ENCODE data around the gene PARD3. TPM values are rescaled to one million over a fixed set of nuclear protein-coding genes. Genes with fewer than 3 reads are reported as not detected.
"Not testable (repeated sequence)": the region's sequence is repeated elsewhere in the genome, so short reads cannot be mapped to it uniquely, and the experiment has no call there.

PARD3 gene
- total RNA-seq, 1 experiment from 2014 or later: not detected

DNA sequence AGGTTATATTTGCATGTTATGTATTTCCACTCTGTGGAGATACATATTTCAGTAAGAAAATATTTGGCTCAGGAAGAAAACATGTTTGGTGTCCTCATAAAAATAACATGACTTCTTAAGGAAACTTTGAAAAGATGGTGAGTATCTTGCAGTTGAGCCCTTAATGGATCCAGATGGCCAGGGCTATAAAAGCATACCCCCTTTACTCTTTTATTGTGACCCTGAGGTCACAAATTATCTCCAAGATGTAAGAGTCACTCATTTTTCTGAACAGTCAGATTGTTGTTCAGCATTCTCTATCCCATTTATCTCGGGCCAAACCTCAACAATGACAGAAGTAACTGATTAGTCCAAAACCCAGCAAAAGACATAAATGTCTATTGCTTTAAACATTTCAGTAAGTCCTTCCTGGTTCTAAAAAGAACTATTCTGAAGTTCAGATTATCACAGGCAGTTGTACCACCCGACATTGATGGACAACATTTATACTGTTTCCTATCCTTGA, 539.4 kb downstream of the PARD3 start:
- Histone ChIP-seq H3K27me3 (ENCODE audit: low read length) (no peaks in the 10 kb centered on the region), H2AFZ (ENCODE audit: low read length) (no peak overlapping the region), H3K9me2 (replicated peaks; ENCODE audit: insufficient read depth, low read length) (no peaks in the 10 kb centered on the region)

DNA sequence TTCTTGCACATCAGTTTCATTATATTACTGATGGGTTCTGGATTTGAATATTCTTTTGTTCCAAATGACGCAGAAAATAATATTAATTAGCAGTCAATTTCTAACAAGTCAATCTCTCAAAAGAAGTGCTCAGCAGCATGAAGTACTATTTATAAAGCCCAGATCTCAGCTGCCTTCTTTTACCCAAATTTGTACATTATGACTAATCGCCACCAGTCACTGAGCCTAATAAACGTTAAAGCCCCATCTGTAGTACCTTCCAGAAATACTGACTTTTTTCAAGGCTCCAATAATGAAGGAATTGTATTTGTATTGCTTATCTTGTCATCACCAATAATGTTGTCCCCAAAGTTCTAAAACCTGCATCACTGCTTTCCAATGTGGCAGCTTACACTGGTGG, 540.2 kb downstream of the PARD3 start:
- no peaks in the 10 kb centered on the region for H3K27me3 ChIP-seq (ENCODE audit: low read length)
- no peaks in the 10 kb centered on the region for H3K9me2 ChIP-seq (replicated peaks; ENCODE audit: insufficient read depth, low read length)
- DNase-seq: no peak
- no peak overlapping the region for H3K9ac ChIP-seq (ENCODE audit: low read length)
- H3K4me3 ChIP-seq (ENCODE audit: low read length): no peak overlapping the region
- no peak overlapping the region for H3K27ac ChIP-seq (ENCODE audit: low read length)
- H3K4me2 ChIP-seq (ENCODE audit: low read depth, low read length, poor library complexity, severe bottlenecking): no peak overlapping the region
- H3K79me2 ChIP-seq (ENCODE audit: low read length): no peaks in the 10 kb centered on the region
- no peaks in the 10 kb centered on the region; the same call in 1 of the 2 replicates for H3K9me3 ChIP-seq (ENCODE audit: low read length)
- H3K36me3 ChIP-seq (ENCODE audit: insufficient read depth, low read length): no peaks in the 10 kb centered on the region
- H4K20me1 ChIP-seq (ENCODE audit: insufficient read depth, low read depth, low read length): no peaks in the 10 kb centered on the region
- no peak overlapping the region for H2AFZ ChIP-seq (ENCODE audit: low read length)
- no peaks in the 10 kb centered on the region for H3K4me1 ChIP-seq (ENCODE audit: low read length)

More for the DNA sequence above, 539.4 kb downstream of the PARD3 start:
- no peaks in the 10 kb centered on the region for H3K79me2 ChIP-seq (ENCODE audit: low read length)
- H4K20me1 ChIP-seq (ENCODE audit: insufficient read depth, low read depth, low read length): no peaks in the 10 kb centered on the region
- no peak overlapping the region for H3K4me3 ChIP-seq (ENCODE audit: low read length)
- H3K9ac ChIP-seq (ENCODE audit: low read length): no peak overlapping the region
- no peaks in the 10 kb centered on the region for H3K9me3 ChIP-seq (ENCODE audit: low read length)
- no peaks in the 10 kb centered on the region for H3K36me3 ChIP-seq (ENCODE audit: insufficient read depth, low read length)
- DNase-seq: no peak
- H3K4me2 ChIP-seq (ENCODE audit: low read depth, low read length, poor library complexity, severe bottlenecking): no peak overlapping the region
- H3K4me1 ChIP-seq (ENCODE audit: low read length): no peaks in the 10 kb centered on the region
- no peak overlapping the region for H3K27ac ChIP-seq (ENCODE audit: low read length)

DNA sequence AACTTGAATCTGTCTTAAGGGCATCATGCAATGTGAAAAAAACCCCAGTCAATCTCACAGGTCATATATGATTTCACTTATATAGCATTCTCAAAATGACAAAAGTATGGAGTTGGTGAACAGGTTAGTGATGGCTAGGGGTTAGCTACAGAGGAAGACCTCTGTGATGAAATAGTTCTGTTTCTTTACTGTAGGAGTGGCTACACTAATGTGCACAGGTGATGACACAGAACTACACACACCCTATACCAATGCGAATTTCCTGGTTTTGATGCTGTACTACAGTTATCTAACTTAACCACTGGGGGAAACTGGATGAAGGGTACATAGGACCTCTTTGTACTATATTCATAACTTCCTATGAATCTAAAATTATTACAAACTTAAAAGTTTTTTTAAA, 541.8 kb downstream of the PARD3 start:
- H3K9me3 ChIP-seq (ENCODE audit: low read length): no peaks in the 10 kb centered on the region; the same call in 1 of the 2 replicates
- H2AFZ ChIP-seq (ENCODE audit: low read length): no peak overlapping the region
- no peak overlapping the region for H3K4me3 ChIP-seq (ENCODE audit: low read length)
- H3K27me3 ChIP-seq (ENCODE audit: low read length): no peaks in the 10 kb centered on the region
- H3K36me3 ChIP-seq (ENCODE audit: insufficient read depth, low read length): no peaks in the 10 kb centered on the region
- H3K4me2 ChIP-seq (ENCODE audit: low read depth, low read length, poor library complexity, severe bottlenecking): no peak overlapping the region
- no peaks in the 10 kb centered on the region for H4K20me1 ChIP-seq (ENCODE audit: insufficient read depth, low read depth, low read length)
- H3K79me2 ChIP-seq (ENCODE audit: low read length): no peaks in the 10 kb centered on the region
- no peak overlapping the region for H3K9ac ChIP-seq (ENCODE audit: low read length)
- no peaks in the 10 kb centered on the region for H3K9me2 ChIP-seq (replicated peaks; ENCODE audit: insufficient read depth, low read length)
- H3K4me1 ChIP-seq (ENCODE audit: low read length): no peaks in the 10 kb centered on the region
- H3K27ac ChIP-seq (ENCODE audit: low read length): no peak overlapping the region
- no peak for DNase-seq

DNA sequence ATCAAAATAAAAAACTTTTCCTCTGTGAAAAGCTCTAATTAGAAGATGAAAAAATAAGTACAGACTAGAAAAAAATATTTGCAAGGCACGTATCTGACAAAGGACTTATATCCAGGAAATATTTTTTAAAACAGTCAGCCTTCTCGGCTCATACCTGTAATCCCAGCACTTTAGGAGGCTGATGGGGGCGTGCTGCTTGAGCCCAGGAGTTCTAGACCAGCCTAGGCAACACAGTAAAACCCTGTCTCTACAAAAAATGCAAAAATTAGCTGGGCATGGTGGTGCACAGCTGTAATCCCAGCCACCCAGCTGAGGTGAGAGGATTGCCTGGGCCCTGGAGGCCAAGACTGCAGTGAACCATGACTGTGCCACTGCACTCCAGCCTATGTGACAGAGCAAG, 542.8 kb downstream of the PARD3 start:
- no peaks in the 10 kb centered on the region for H3K27me3 ChIP-seq (ENCODE audit: low read length)
- DNase-seq: no peak
- no peak overlapping the region for H2AFZ ChIP-seq (ENCODE audit: low read length)
- H3K27ac ChIP-seq (ENCODE audit: low read length): no peak overlapping the region
- H3K9me2 ChIP-seq (replicated peaks; ENCODE audit: insufficient read depth, low read length): no peaks in the 10 kb centered on the region
- H3K79me2 ChIP-seq (ENCODE audit: low read length): no peaks in the 10 kb centered on the region
- no peak overlapping the region for H3K4me3 ChIP-seq (ENCODE audit: low read length)
- H3K9ac ChIP-seq (ENCODE audit: low read length): no peak overlapping the region
- H3K36me3 ChIP-seq (ENCODE audit: insufficient read depth, low read length): no peaks in the 10 kb centered on the region
- no peaks in the 10 kb centered on the region; the same call in 1 of the 2 replicates for H3K9me3 ChIP-seq (ENCODE audit: low read length)
- no peaks in the 10 kb centered on the region for H3K4me1 ChIP-seq (ENCODE audit: low read length)
- no peaks in the 10 kb centered on the region for H4K20me1 ChIP-seq (ENCODE audit: insufficient read depth, low read depth, low read length)
- no peak overlapping the region for H3K4me2 ChIP-seq (ENCODE audit: low read depth, low read length, poor library complexity, severe bottlenecking)

DNA sequence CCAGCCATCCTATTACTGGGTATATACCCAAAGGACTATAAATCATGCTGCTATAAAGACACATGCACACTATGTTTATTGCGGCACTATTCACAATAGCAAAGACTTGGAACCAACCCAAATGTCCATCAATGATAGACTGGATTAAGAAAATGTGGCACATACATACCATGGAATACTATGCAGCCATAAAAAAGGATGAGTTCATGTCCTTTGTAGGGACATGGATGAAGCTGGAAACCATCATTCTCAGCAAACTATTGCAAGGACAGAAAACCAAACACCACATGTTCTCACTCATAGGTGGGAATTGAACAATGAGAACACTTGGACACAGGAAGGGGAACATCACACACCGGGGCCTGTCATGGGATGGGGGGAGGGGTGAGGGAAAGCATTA, 546.7 kb downstream of the PARD3 start:
- H3K27ac ChIP-seq (ENCODE audit: low read length); DNase-seq; H3K79me2 ChIP-seq (ENCODE audit: low read length); H3K9me2 ChIP-seq (replicated peaks; ENCODE audit: insufficient read depth, low read length); H3K9me3 ChIP-seq (ENCODE audit: low read length); H3K4me2 ChIP-seq (ENCODE audit: low read depth, low read length, poor library complexity, severe bottlenecking); H4K20me1 ChIP-seq (ENCODE audit: insufficient read depth, low read depth, low read length); H3K9ac ChIP-seq (ENCODE audit: low read length); H2AFZ ChIP-seq (ENCODE audit: low read length); H3K4me1 ChIP-seq (ENCODE audit: low read length); H3K4me3 ChIP-seq (ENCODE audit: low read length); H3K27me3 ChIP-seq (ENCODE audit: low read length); H3K36me3 ChIP-seq (ENCODE audit: insufficient read depth, low read length): not testable (repeated sequence)

DNA sequence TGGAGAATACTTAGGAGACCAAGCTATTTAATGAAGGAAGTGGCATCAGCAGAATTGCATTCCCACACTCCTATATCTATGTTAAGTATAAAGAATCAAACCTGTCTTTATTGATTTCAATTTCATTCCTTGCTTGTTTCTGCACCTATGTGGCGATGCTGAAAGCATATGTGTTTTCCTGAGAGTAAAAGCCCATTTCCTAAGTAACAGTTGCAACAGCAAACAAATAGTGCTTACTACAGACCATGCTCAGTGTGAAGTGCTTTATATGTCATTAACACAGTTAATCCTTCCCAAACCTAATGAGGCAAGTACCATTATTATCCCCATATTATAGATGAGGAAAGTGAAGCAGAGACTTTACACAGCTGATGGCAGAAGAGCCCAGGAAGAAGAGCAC, 552.1 kb downstream of the PARD3 start:
- DNase-seq: no peak
- H3K9me3 ChIP-seq (ENCODE audit: low read length): peaks cover 3% of the 10 kb centered on the region; the same call in 1 of the 2 replicates
- H3K27me3 ChIP-seq (ENCODE audit: low read length): no peaks in the 10 kb centered on the region
- no peak overlapping the region for H3K9ac ChIP-seq (ENCODE audit: low read length)
- no peaks in the 10 kb centered on the region for H4K20me1 ChIP-seq (ENCODE audit: insufficient read depth, low read depth, low read length)
- no peak overlapping the region for H3K4me2 ChIP-seq (ENCODE audit: low read depth, low read length, poor library complexity, severe bottlenecking)
- no peak overlapping the region for H3K4me3 ChIP-seq (ENCODE audit: low read length)
- H3K27ac ChIP-seq (ENCODE audit: low read length): no peak overlapping the region
- H2AFZ ChIP-seq (ENCODE audit: low read length): no peak overlapping the region
- H3K36me3 ChIP-seq (ENCODE audit: insufficient read depth, low read length): no peaks in the 10 kb centered on the region
- H3K9me2 ChIP-seq (replicated peaks; ENCODE audit: insufficient read depth, low read length): no peaks in the 10 kb centered on the region
- H3K79me2 ChIP-seq (ENCODE audit: low read length): no peaks in the 10 kb centered on the region
- H3K4me1 ChIP-seq (ENCODE audit: low read length): no peaks in the 10 kb centered on the region

DNA sequence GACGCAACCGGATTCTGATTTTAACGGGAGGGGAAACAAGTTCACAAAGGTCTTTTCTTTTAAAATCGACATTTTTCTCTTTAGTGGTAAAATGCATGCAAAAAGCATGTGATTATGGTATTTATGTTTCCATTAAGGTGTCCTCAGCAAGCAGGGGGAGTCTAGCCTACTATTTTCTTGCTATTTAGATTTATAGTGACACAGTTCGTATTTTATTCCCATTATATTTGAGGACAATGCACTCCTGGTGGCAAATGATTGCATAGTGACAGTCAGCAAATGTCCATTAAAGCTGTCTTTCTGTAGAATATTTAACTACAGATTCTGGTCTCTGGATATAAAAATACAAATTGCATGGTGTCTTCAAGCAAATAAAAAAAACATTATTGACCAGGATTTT, 554.2 kb downstream of the PARD3 start:
- Histone ChIP-seq H2AFZ (ENCODE audit: low read length) (no peak overlapping the region), H3K27ac (ENCODE audit: low read length) (no peak overlapping the region), H3K9me2 (replicated peaks; ENCODE audit: insufficient read depth, low read length) (no peaks in the 10 kb centered on the region), H3K9ac (ENCODE audit: low read length) (no peak overlapping the region), H4K20me1 (ENCODE audit: insufficient read depth, low read depth, low read length) (no peaks in the 10 kb centered on the region), H3K4me2 (ENCODE audit: low read depth, low read length, poor library complexity, severe bottlenecking) (no peak overlapping the region), H3K36me3 (ENCODE audit: insufficient read depth, low read length) (no peaks in the 10 kb centered on the region), H3K4me3 (ENCODE audit: low read length) (no peak overlapping the region), H3K4me1 (ENCODE audit: low read length) (no peaks in the 10 kb centered on the region), H3K79me2 (ENCODE audit: low read length) (no peaks in the 10 kb centered on the region), H3K9me3 (ENCODE audit: low read length) (peaks cover 3% of the 10 kb centered on the region; the same call in 1 of the 2 replicates), H3K27me3 (ENCODE audit: low read length) (no peaks in the 10 kb centered on the region)
- DNase-seq: no peak

DNA sequence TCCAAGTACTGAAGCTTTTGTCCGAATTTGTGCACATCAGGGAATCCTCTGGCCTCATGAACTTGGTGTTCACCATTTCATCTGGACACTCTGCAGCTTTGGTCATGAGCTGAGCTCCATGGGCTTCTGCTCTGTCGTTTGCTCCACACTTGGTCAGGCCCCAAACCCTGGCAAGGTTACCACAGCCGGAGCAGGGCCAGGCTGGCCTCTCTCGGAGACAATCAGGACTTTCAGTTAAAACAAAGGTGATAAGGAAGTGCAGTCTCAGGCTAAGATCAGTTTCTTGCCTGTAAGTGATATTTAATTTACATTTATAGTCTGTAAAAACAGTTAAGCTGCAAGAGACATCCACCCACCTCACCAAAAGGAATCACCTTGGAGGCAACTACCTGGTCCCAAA, 558.9 kb downstream of the PARD3 start:
- DNase-seq: no peak

DNA sequence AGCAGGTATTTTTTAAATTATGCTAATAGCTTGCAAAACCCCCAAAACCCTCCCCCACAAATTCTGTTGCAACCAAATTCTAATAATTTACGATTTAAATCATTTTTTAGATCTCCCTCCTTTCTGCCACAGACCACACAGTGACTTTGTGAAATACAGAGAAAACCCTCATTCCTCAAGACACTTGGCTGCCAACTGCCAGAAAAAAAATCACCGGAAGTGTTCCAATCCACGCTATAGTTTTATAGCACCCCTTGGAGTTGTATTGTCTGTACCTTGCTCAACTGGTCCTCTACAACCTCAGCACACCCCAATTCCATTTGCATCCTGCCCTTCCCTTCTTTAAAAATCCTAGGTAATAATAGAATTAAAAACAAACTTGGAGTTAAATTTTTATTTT, 560.1 kb downstream of the PARD3 start:
- no peak overlapping the region for H3K9ac ChIP-seq (ENCODE audit: low read length)
- H3K27me3 ChIP-seq (ENCODE audit: low read length): no peaks in the 10 kb centered on the region

More for the DNA sequence above, 558.9 kb downstream of the PARD3 start:
- Histone ChIP-seq H3K9me3 (ENCODE audit: low read length) (no peaks in the 10 kb centered on the region), H3K79me2 (ENCODE audit: low read length) (no peaks in the 10 kb centered on the region), H4K20me1 (ENCODE audit: insufficient read depth, low read depth, low read length) (no peaks in the 10 kb centered on the region), H3K9ac (ENCODE audit: low read length) (no peak overlapping the region), H2AFZ (ENCODE audit: low read length) (no peak overlapping the region), H3K27ac (ENCODE audit: low read length) (no peak overlapping the region), H3K9me2 (replicated peaks; ENCODE audit: insufficient read depth, low read length) (no peaks in the 10 kb centered on the region), H3K4me1 (ENCODE audit: low read length) (no peaks in the 10 kb centered on the region), H3K4me3 (ENCODE audit: low read length) (no peak overlapping the region), H3K4me2 (ENCODE audit: low read depth, low read length, poor library complexity, severe bottlenecking) (no peak overlapping the region), H3K27me3 (ENCODE audit: low read length) (no peaks in the 10 kb centered on the region), H3K36me3 (ENCODE audit: insufficient read depth, low read length) (no peaks in the 10 kb centered on the region)

More for the DNA sequence above, 560.1 kb downstream of the PARD3 start:
- Histone ChIP-seq H3K79me2 (ENCODE audit: low read length) (no peaks in the 10 kb centered on the region), H3K36me3 (ENCODE audit: insufficient read depth, low read length) (no peaks in the 10 kb centered on the region), H3K27ac (ENCODE audit: low read length) (no peak overlapping the region), H3K9me3 (ENCODE audit: low read length) (no peaks in the 10 kb centered on the region), H4K20me1 (ENCODE audit: insufficient read depth, low read depth, low read length) (no peaks in the 10 kb centered on the region), H3K4me1 (ENCODE audit: low read length) (no peaks in the 10 kb centered on the region), H3K4me3 (ENCODE audit: low read length) (no peak overlapping the region), H3K9me2 (replicated peaks; ENCODE audit: insufficient read depth, low read length) (no peaks in the 10 kb centered on the region), H3K4me2 (ENCODE audit: low read depth, low read length, poor library complexity, severe bottlenecking) (no peak overlapping the region), H2AFZ (ENCODE audit: low read length) (no peak overlapping the region)
- no peak for DNase-seq
